ENCODE results near the gene STRN3. TPM values are rescaled to one million over a fixed set of nuclear protein-coding genes. Genes with fewer than 3 reads are reported as not detected.
"Not testable (repeated sequence)": the region's sequence is repeated elsewhere in the genome, so short reads cannot be mapped to it uniquely, and the experiment has no call there.

Gene STRN3
- total RNA-seq, 1 donor from 2014 or later, result 39.5 TPM

DNA sequence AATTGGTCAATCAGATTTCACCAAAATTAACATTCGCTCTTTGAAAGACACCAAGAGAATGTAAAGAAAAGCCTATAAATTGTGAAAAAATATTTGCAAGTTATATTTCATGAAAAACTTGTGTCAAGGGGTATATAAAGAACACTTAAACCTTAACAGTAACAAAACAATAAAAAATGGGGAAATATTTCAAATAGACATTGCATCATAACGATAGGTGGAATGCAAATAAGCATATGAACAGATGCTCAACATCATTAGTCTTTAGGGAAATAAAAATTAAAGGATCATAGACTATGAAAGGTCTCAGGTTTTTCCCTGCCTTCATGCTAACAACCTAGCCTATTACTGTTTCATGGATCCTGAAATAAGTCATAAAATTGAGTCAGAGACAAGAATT, 87.6 kb downstream of the STRN3 start:
- DNase-seq (ENCODE audit: low spot score), result no peak
- Mint-ChIP-seq H3K4me3 (ENCODE audit: unreplicated experiment) (no peak overlapping the region), H3K36me3 (ENCODE audit: low read depth) (peaks cover 19% of the 10 kb centered on the region), H3K9me3 (ENCODE audit: low read depth) (peaks cover 5% of the 10 kb centered on the region), H3K27me3 (ENCODE audit: low read depth) (no peaks in the 10 kb centered on the region), H3K27ac (ENCODE audit: unreplicated experiment) (no peak overlapping the region), H3K4me1 (ENCODE audit: low read depth) (peaks cover 35% of the 10 kb centered on the region)
- TF ChIP-seq, protein P1, sequence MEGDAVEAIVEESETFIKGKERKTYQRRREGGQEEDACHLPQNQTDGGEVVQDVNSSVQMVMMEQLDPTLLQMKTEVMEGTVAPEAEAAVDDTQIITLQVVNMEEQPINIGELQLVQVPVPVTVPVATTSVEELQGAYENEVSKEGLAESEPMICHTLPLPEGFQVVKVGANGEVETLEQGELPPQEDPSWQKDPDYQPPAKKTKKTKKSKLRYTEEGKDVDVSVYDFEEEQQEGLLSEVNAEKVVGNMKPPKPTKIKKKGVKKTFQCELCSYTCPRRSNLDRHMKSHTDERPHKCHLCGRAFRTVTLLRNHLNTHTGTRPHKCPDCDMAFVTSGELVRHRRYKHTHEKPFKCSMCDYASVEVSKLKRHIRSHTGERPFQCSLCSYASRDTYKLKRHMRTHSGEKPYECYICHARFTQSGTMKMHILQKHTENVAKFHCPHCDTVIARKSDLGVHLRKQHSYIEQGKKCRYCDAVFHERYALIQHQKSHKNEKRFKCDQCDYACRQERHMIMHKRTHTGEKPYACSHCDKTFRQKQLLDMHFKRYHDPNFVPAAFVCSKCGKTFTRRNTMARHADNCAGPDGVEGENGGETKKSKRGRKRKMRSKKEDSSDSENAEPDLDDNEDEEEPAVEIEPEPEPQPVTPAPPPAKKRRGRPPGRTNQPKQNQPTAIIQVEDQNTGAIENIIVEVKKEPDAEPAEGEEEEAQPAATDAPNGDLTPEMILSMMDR (IDR thresholded peaks at IDR 0.05), result no peak

DNA sequence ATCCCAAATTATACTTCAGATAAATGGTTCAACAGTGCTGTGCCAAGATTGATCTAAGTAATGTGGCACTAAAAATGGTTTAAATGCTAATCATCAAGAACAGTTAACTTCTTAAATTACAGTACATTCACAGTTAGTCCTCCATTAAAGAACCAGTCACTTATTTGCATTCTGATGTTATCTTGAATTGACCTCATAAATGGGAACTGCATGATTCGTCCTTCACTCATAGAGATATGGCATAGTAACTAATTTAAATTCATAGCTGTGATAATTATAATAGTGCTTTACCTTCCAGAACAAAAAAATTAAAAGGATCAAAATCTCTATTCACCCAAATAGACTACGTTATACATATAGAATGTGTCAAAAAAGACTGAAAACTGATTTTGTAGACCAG, 90.7 kb downstream of the STRN3 start:
- no peak for DNase-seq (ENCODE audit: low spot score)
- Mint-ChIP-seq H3K4me3 (ENCODE audit: unreplicated experiment) (no peak overlapping the region), H3K27me3 (ENCODE audit: low read depth) (no peaks in the 10 kb centered on the region), H3K27ac (ENCODE audit: unreplicated experiment) (no peak overlapping the region), H3K36me3 (ENCODE audit: low read depth) (peaks cover 14% of the 10 kb centered on the region), H3K9me3 (ENCODE audit: low read depth) (no peaks in the 10 kb centered on the region), H3K4me1 (ENCODE audit: low read depth) (peaks cover 20% of the 10 kb centered on the region)
- TF ChIP-seq, protein P1 (IDR thresholded peaks at IDR 0.05), result no peak

DNA sequence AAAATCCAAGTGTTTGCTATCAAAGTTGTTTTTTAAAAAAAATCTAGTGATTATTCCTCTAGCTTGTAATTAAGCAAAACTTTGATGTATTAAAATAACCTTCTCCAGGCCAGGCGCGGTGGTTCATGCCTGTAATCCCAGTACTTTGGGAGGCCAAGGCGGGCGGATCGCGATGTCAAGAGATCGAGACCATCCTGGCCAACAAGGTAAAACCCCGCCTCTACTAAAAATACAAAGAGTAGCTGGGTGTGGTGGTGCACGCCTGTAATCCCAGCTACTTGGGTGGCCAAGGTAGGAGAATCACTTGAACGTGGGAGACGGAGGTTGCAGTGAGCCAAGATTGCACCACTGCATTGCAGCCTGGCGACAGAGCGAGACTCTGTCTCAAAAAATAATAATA, 92.2 kb downstream of the STRN3 start:
- H3K27ac Mint-ChIP-seq (ENCODE audit: unreplicated experiment); H3K9me3 Mint-ChIP-seq (ENCODE audit: low read depth): not testable (repeated sequence)

DNA sequence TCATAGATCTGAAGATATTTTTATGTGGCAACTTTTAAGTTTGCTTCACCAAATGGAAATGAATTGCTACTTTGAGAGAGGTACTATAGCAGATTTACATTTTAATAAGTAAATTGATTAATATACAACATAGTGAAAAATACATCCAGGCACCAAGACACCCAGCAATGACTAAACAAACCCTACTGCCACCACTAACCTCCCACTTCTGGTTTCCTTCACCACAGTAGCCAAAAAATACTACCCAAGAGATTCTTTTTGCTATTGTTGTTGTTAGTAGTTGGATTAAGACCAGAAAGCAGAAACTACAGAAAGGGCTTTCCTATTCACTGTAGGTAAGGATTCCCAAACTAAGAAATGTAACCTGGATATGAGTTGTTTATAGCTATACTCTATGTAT, 97.7 kb downstream of the STRN3 start:
- no peak overlapping the region for H3K4me3 Mint-ChIP-seq (ENCODE audit: unreplicated experiment)
- no peak for DNase-seq (ENCODE audit: low spot score)
- no peak overlapping the region for H3K27ac Mint-ChIP-seq (ENCODE audit: unreplicated experiment)
- no peaks in the 10 kb centered on the region for H3K27me3 Mint-ChIP-seq (ENCODE audit: low read depth)
- peaks cover 9% of the 10 kb centered on the region for H3K4me1 Mint-ChIP-seq (ENCODE audit: low read depth)
- no peaks in the 10 kb centered on the region for H3K9me3 Mint-ChIP-seq (ENCODE audit: low read depth)
- TF ChIP-seq, protein P1 (IDR thresholded peaks at IDR 0.05), result no peak
- H3K36me3 Mint-ChIP-seq (ENCODE audit: low read depth), result peaks cover 3% of the 10 kb centered on the region

More for the DNA sequence above, 92.2 kb downstream of the STRN3 start:
- not testable (repeated sequence) for H3K4me3 Mint-ChIP-seq (ENCODE audit: unreplicated experiment); DNase-seq (ENCODE audit: low spot score); H3K4me1 Mint-ChIP-seq (ENCODE audit: low read depth); H3K27me3 Mint-ChIP-seq (ENCODE audit: low read depth)
- peaks cover 12% of the 10 kb centered on the region for H3K36me3 Mint-ChIP-seq (ENCODE audit: low read depth)

DNA sequence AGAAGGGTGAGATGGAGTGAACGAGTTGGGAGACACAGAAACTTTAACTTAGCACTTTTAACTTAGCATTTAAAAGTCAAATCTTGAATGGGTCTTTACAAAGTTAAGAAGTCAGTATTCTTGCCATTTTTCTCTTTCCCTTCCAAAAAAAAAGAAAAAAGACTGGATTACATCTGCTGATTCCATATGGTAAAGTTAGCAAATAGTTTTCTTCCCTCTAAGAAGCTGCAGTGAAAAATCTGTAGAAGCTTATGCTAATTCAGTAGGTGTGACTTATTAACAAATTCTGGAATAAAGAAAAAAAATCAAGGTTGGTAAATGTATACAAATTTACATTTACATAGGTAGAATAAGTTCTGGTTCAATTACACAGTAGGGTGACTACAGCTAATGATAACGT, 100.9 kb downstream of the STRN3 start:
- DNase-seq (ENCODE audit: low spot score), result no peak
- Mint-ChIP-seq H3K4me3 (ENCODE audit: unreplicated experiment) (no peak overlapping the region), H3K36me3 (ENCODE audit: low read depth) (peaks cover 3% of the 10 kb centered on the region), H3K27ac (ENCODE audit: unreplicated experiment) (no peak overlapping the region), H3K27me3 (ENCODE audit: low read depth) (no peaks in the 10 kb centered on the region), H3K9me3 (ENCODE audit: low read depth) (no peaks in the 10 kb centered on the region), H3K4me1 (ENCODE audit: low read depth) (peaks cover 16% of the 10 kb centered on the region)
- TF ChIP-seq, protein P1 (IDR thresholded peaks at IDR 0.05), result no peak

DNA sequence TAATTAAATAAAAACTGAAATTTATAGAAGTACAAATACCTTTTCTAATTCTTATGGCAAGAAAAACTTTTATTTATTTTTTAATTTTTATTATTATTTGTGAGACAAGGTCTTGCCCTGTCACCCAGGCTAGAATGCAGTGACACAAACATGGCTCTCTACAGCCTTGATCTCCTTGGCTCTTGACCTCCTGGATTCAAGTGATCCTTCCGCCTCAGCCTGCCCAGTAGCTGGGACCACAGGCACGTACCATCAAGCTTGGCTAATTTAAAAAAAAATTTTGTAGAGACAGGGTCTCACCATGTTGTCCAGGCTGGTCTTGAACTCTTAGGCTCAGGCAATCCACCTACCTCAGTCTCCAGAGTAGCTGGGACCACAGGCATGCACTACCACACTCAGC, 104.4 kb downstream of the STRN3 start:
- no peak for DNase-seq (ENCODE audit: low spot score)
- Mint-ChIP-seq H3K36me3 (ENCODE audit: low read depth) (peaks cover 3% of the 10 kb centered on the region), H3K4me3 (ENCODE audit: unreplicated experiment) (no peak overlapping the region), H3K4me1 (ENCODE audit: low read depth) (peaks cover 6% of the 10 kb centered on the region), H3K27me3 (ENCODE audit: low read depth) (no peaks in the 10 kb centered on the region), H3K27ac (ENCODE audit: unreplicated experiment) (no peak overlapping the region), H3K9me3 (ENCODE audit: low read depth) (no peaks in the 10 kb centered on the region)
- TF ChIP-seq, protein P1 (IDR thresholded peaks at IDR 0.05), result no peak

All from chondrocyte (in vitro differentiated cells).